Liver (tissue), 3 donors: ENCODE data around the gene PYGO2.

ENCODE experiments used
- CTCF ChIP-seq: fragments of 150-350 bp; IDR thresholded peaks from 2 replicates; pipeline ENCODE4 v1.5.1; 2017; ENCODE audit warnings: improper control_type of control experiment, low read depth, low read length; ENCODE audit not compliant: missing input control
- EGR1 ChIP-seq, 2 donors: IDR thresholded peaks; 2 replicates each; pipeline ENCODE4 v1.6.1; 2016 to 2018; ENCODE audit warnings: antibody characterized with exemption in 2 of 2, low read depth in 2 of 2
- GABPA ChIP-seq, 2 donors: IDR thresholded peaks in 1 of 2; conservative IDR thresholded peaks in 1 of 2; 2 replicates each; pipeline ENCODE4 v1.6.1; 2016; ENCODE audit warnings: antibody characterized with exemption in 2 of 2, mild to moderate bottlenecking in 1 of 2, moderate library complexity in 1 of 2
- HNF4A ChIP-seq, 2 donors: conservative IDR thresholded peaks; 2 replicates each; pipeline ENCODE4 v1.6.1; 2016; ENCODE audit warnings: antibody characterized with exemption in 2 of 2, mild to moderate bottlenecking in 2 of 2
- MAX ChIP-seq: IDR thresholded peaks from 2 replicates; pipeline ENCODE4 v1.6.1; 2016; ENCODE audit warnings: antibody characterized with exemption
- RAD21 ChIP-seq, 2 donors: IDR thresholded peaks; 2 replicates each; pipeline ENCODE4 v1.6.1; 2016; ENCODE audit warnings: antibody characterized with exemption in 2 of 2, mild to moderate bottlenecking in 2 of 2
- REST ChIP-seq: IDR thresholded peaks from 2 replicates; pipeline ENCODE4 v1.6.1; 2016; ENCODE audit warnings: antibody characterized with exemption, mild to moderate bottlenecking
- RXRA ChIP-seq, 2 donors: IDR thresholded peaks; 2 replicates each; pipeline ENCODE4 v1.6.1; 2017 to 2018; ENCODE audit warnings: antibody characterized with exemption in 2 of 2, mild to moderate bottlenecking in 1 of 2
- SP1 ChIP-seq: IDR thresholded peaks from 2 replicates; pipeline ENCODE4 v1.6.1; 2018; ENCODE audit warnings: antibody characterized with exemption, mild to moderate bottlenecking
- TAF1 ChIP-seq: conservative IDR thresholded peaks from 2 replicates; pipeline ENCODE4 v1.6.1; 2016; ENCODE audit warnings: antibody characterized with exemption, mild to moderate bottlenecking
- YY1 ChIP-seq: IDR thresholded peaks from 2 replicates; pipeline ENCODE4 v1.6.1; 2016; ENCODE audit warnings: antibody characterized with exemption, mild to moderate bottlenecking
- ZBTB33 ChIP-seq: IDR thresholded peaks from 2 replicates; pipeline ENCODE4 v1.6.1; 2016; ENCODE audit warnings: antibody characterized with exemption
- donor health status: healthy.
- donor health status: healthy.

- TF ChIP-seq REST (no peak), CTCF (no peak), RAD21 (IDR thresholded peaks at IDR 0.05) (no peak), MAX (no peak), EGR1 (IDR thresholded peaks at IDR 0.05; ENCODE audit: low read depth in 2 of 2) (no peak), ZBTB33 (no peak), SP1 (no peak), TAF1 (no peak), YY1 (no peak), HNF4A (conservative IDR thresholded peaks at IDR 0.05) (no peak), GABPA (IDR thresholded peaks at IDR 0.05 in 1 of 2, conservative IDR thresholded peaks at IDR 0.05 in 1 of 2) (no peak), RXRA (IDR thresholded peaks at IDR 0.05) (no peak)
Measured at GRCh38 chr1:154967331-154967950, 5.9 kb upstream of the PYGO2 start.
